CD4-positive, alpha-beta memory T cell (primary cell): ENCODE results near the gene DPH1. TPM values are rescaled to one million over a fixed set of nuclear protein-coding genes. Genes with fewer than 3 reads are reported as not detected.

Experiments
- CTCF ChIA-PET: fragments of 350-600 bp; sonication (Branson Sonifier 250); formaldehyde crosslinking; loops from one replicate; lab custom pipeline; 2021; ENCODE audit warnings: inconsistent platforms; ENCODE audit not compliant: partially characterized antibody; lab: Charles Lee
- POLR2A ChIA-PET: fragments of 350-600 bp; sonication (Branson Sonifier 250); formaldehyde crosslinking; loops from one replicate; lab custom pipeline; 2021; ENCODE audit not compliant: partially characterized antibody; lab: Charles Lee
- DNase-seq, 5 donors: peaks; one replicate each; pipeline versions ENCODE4 v3.0.0 to v3.0.0-alpha.2; 2020 to 2022; ENCODE audit warnings: mixed read lengths in 1 of 5
- H3K27ac ChIP-seq: one replicate; pipeline ENCODE4 v1.7.0; 2013; ENCODE audit warnings: low read depth, low read length
- H3K27me3 ChIP-seq: 2 replicates; pipeline ENCODE4 v1.7.0; 2013; ENCODE audit warnings: mild to moderate bottlenecking, low read length, moderate library complexity; ENCODE audit not compliant: insufficient read depth
- H3K36me3 ChIP-seq: 2 replicates; pipeline ENCODE4 v1.7.0; 2013; ENCODE audit warnings: mild to moderate bottlenecking, low read length, moderate library complexity; ENCODE audit not compliant: insufficient read depth
- H3K4me1 ChIP-seq: 2 replicates; pipeline ENCODE4 v1.7.0; 2013; ENCODE audit warnings: mild to moderate bottlenecking, low read length, moderate library complexity; ENCODE audit not compliant: insufficient read depth
- H3K4me3 ChIP-seq, 2 donors: one replicate each; pipeline ENCODE4 v1.7.0; 2013; ENCODE audit warnings: low read length in 2 of 2, mild to moderate bottlenecking in 1 of 2
- H3K9me3 ChIP-seq, 2 donors: one replicate each; pipeline ENCODE4 v1.7.0; 2013; ENCODE audit warnings: low read length in 2 of 2, control low read depth in 1 of 2; ENCODE audit not compliant: control insufficient read depth in 1 of 2
- H3K27ac Mint-ChIP-seq, 7 donors: one replicate each; pipeline ENCODE4 v1.8.0; 2020 to 2021; ENCODE audit warnings: mixed read lengths in 7 of 7, mild to moderate bottlenecking in 6 of 7, inconsistent platforms in 3 of 7, moderate library complexity in 3 of 7
- H3K27me3 Mint-ChIP-seq, 2 donors: one replicate each; pipeline ENCODE4 v1.8.0; 2020 to 2021; ENCODE audit warnings: mixed read lengths in 2 of 2
- H3K36me3 Mint-ChIP-seq, 2 donors: one replicate each; pipeline ENCODE4 v1.8.0; 2020 to 2021; ENCODE audit warnings: mixed read lengths in 2 of 2, inconsistent platforms in 1 of 2, mild to moderate bottlenecking in 1 of 2
- H3K4me1 Mint-ChIP-seq, 4 donors: one replicate each; pipeline ENCODE4 v1.8.0; 2020 to 2021; ENCODE audit warnings: mixed read lengths in 4 of 4, mild to moderate bottlenecking in 1 of 4
- H3K4me3 Mint-ChIP-seq, 8 donors: one replicate each; pipeline ENCODE4 v1.8.0; 2020 to 2021; ENCODE audit warnings: mixed read lengths in 8 of 8, mild to moderate bottlenecking in 7 of 8, moderate library complexity in 6 of 8, inconsistent platforms in 3 of 8
- H3K9me3 Mint-ChIP-seq, 8 donors: one replicate each; pipeline ENCODE4 v1.8.0; 2020 to 2021; ENCODE audit warnings: mixed read lengths in 8 of 8, mild to moderate bottlenecking in 5 of 8, inconsistent platforms in 3 of 8, moderate library complexity in 1 of 8
- intact Hi-C: fragments of 100-400 bp; cut with micrococcal nuclease; formaldehyde crosslinking; loops from one replicate; pipeline ENCODE4 v1.15.1; 2023
- polyA plus RNA-seq, 2 donors: library from polyadenylated mRNA; unstranded; fragments of 300-500 nt; fragmentation: Illumina TruSeq; gene quantifications; one replicate each; pipeline ENCODE4 v1.2.3, GENCODE V29; 2021
- total RNA-seq, 2 experiments: library from RNA; stranded (reverse); gene quantifications; one replicate each; pipeline ENCODE4 v1.2.3, GENCODE V29; 2021

The DPH1 gene
- total and polyA plus RNA-seq, 4 experiments from 2014 or later: 30.8 to 95.8 (median 58.2) TPM

GRCh38 chr17:2086306-2086705 is 56.4 kb downstream of the DPH1 start:
- peaks cover 36 to 64% (median 55%) of the 10 kb centered on the region in 4 donors for H3K4me1 Mint-ChIP-seq
- H3K27ac Mint-ChIP-seq: peak overlapping the region in 2 of 7 donors; percentile 42 to 57
- peaks cover 37 to 39% of the 10 kb centered on the region in 2 donors for H3K36me3 Mint-ChIP-seq
- H3K4me1 ChIP-seq: peaks cover 51% of the 10 kb centered on the region
- no peak overlapping the region for H3K27ac ChIP-seq
- peaks cover 17% of the 10 kb centered on the region for H3K36me3 ChIP-seq
- H3K4me3 Mint-ChIP-seq: no peak overlapping the region
- DNase-seq: no peak
- intact Hi-C loops: loop anchor here (10.0 kb wide), 1 partner anchor 58 kb away; no protein-coding TSS in a partner anchor
- H3K9me3 ChIP-seq: no peaks in the 10 kb centered on the region
- no peaks in the 10 kb centered on the region for H3K27me3 Mint-ChIP-seq
- CTCF ChIA-PET: interaction anchor here (1.2 to 1.6 kb wide), 2 partner anchors 28 to 159 kb away, joined by 4 to 6 read pairs; no protein-coding TSS in a partner anchor
- H3K4me3 ChIP-seq: no peak overlapping the region
- H3K27me3 ChIP-seq: no peaks in the 10 kb centered on the region
- H3K9me3 Mint-ChIP-seq: peaks cover 0 to 1% (median 0%) of the 10 kb centered on the region in 8 donors
- POLR2A ChIA-PET: no interaction called here

DNA sequence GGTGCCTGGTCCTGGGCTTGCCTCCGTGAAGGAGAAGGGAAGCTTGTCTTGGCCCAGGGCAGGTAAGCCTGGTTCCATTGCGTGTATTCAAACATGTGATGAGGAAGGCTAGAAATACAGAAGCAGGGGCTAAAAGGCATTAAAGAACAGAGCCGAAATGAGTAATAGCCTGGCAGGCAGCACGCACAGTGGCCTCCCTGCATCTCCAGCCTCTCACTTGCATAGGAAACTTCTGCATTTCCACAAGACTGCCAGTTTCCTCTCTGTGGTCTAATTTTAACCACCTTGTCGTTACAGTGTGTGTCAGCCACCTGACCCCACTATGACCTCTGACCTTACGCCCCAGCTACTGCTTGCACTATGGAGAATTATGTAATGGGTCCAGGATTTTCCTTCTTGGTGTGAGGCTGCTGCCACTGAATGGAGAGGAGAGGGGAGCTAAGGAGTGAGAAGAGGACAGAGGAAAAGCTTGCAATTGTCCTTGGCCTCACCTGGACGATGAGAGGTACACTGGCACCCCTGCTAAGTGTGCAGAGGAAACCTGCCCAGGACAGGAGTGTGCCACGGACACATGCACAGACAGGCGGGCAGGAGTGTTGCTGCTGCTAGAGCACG is 57.8 kb downstream of the DPH1 start:
- H3K27me3 ChIP-seq: no peaks in the 10 kb centered on the region
- H3K9me3 ChIP-seq: no peaks in the 10 kb centered on the region
- peaks cover 0 to 1% (median 0%) of the 10 kb centered on the region in 8 donors for H3K9me3 Mint-ChIP-seq
- no peak overlapping the region for H3K4me3 ChIP-seq
- ChIA-PET POLR2A (interaction anchor here (0.9 to 1.0 kb wide), 3 partner anchors 19 to 32 kb away, joined by 3 read pairs; no protein-coding TSS in a partner anchor), CTCF (interaction anchor here (0.5 to 4.0 kb wide), 6 partner anchors 15 to 195 kb away, joined by 3 to 25 read pairs (median 4); partner anchors contain the start of gene HIC1)
- peak overlapping the region in 7 of 8 donors; percentile 32 to 82 (median 65) for H3K4me3 Mint-ChIP-seq
- peaks cover 41 to 72% (median 57%) of the 10 kb centered on the region in 4 donors for H3K4me1 Mint-ChIP-seq
- intact Hi-C loops: loop anchor here (10.0 kb wide), 1 partner anchor 57 kb away; no protein-coding TSS in a partner anchor
- peaks cover 7% of the 10 kb centered on the region for H3K36me3 ChIP-seq
- no peak overlapping the region for H3K27ac ChIP-seq
- peak; percentile 32 to 78 (median 43) for DNase-seq
- no peaks in the 10 kb centered on the region for H3K27me3 Mint-ChIP-seq
- H3K36me3 Mint-ChIP-seq: peaks cover 27 to 29% of the 10 kb centered on the region in 2 donors
- peaks cover 55% of the 10 kb centered on the region for H3K4me1 ChIP-seq
- H3K27ac Mint-ChIP-seq: peak overlapping the region; percentile 71 to 93 (median 88)

DNA sequence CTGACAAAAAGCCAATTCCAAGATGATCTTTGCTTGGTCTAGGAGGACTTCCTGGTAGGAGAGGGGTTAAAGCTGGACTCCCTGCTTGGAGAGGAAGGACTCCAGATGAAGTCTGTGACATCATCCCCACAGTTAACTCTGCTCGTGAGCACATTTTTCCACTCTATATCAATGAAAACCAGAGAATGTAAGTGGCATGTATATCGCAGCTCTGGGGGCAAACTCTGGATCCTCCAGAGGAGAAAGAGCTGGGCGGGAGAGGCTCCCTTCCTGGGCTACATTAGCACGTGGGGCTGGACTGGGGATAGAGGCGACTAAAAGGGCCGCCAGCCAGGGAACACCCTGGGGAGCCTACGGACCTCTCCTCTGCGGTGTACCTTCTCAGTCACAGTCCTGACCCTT is 59.1 kb downstream of the DPH1 start:
- peak overlapping the region; percentile 90 to 100 (median 94) for H3K4me3 Mint-ChIP-seq
- peaks cover 19 to 20% of the 10 kb centered on the region in 2 donors for H3K36me3 Mint-ChIP-seq
- Histone ChIP-seq H3K4me3 (peak overlapping the region; percentile 62 to 91), H3K4me1 (peaks cover 51% of the 10 kb centered on the region), H3K27me3 (no peaks in the 10 kb centered on the region), H3K9me3 (no peaks in the 10 kb centered on the region), H3K27ac (peak overlapping the region; percentile 58), H3K36me3 (peaks cover 7% of the 10 kb centered on the region)
- CTCF ChIA-PET: interaction anchor here (0.9 to 4.0 kb wide), 9 partner anchors 11 to 196 kb away, joined by 3 to 42 read pairs (median 6); partner anchors contain the start of gene HIC1
- peaks cover 41 to 67% (median 55%) of the 10 kb centered on the region in 4 donors for H3K4me1 Mint-ChIP-seq
- intact Hi-C loops: loop anchor here (10.0 kb wide), 1 partner anchor 56 kb away; no protein-coding TSS in a partner anchor
- no peak for DNase-seq
- peaks cover 0 to 1% (median 0%) of the 10 kb centered on the region in 8 donors for H3K9me3 Mint-ChIP-seq
- H3K27ac Mint-ChIP-seq: peak overlapping the region; percentile 71 to 99 (median 97)
- H3K27me3 Mint-ChIP-seq: no peaks in the 10 kb centered on the region
- POLR2A ChIA-PET: interaction anchor here (0.6 to 3.2 kb wide), 15 partner anchors 13 to 527 kb away, joined by 3 to 26 read pairs (median 3); partner anchors contain the start of genes HIC1, PITPNA and TSR1

DNA sequence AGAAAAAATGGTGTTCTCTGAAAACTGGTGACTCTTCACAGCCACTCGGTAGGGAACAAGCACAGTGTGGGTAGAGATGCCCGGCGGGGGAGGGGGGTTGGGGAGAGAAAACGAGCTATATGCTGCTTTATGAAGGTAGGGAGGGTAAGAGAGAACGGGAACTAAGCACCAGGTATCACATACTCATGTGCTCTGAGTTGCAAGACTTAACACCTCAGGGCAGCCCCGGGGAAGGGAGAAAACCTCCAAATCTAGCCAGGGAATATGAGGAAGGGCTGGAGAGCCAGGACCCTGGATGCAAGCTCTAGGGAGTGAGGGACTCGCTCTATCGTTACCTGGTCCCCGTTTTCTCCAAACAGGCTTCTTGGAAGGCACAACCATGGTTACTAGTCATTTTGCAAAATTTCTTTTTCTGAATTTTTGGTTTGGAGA is 60.3 kb downstream of the DPH1 start:
- peak overlapping the region; percentile 71 to 99 (median 97) for H3K27ac Mint-ChIP-seq
- ChIA-PET POLR2A (interaction anchor here (0.9 to 3.2 kb wide), 13 partner anchors 11 to 246 kb away, joined by 3 to 26 read pairs (median 4); partner anchors contain the start of genes HIC1, SMG6, SRR and TSR1), CTCF (interaction anchor here (1.1 to 4.0 kb wide), 4 partner anchors 13 to 169 kb away, joined by 3 to 42 read pairs (median 16); partner anchors contain the start of gene HIC1)
- peaks cover 41 to 62% (median 51%) of the 10 kb centered on the region in 4 donors for H3K4me1 Mint-ChIP-seq
- peaks cover 10 to 13% of the 10 kb centered on the region in 2 donors for H3K36me3 Mint-ChIP-seq
- Histone ChIP-seq H3K4me3 (peak overlapping the region in 1 of 2 donors; percentile 91), H3K27ac (peak overlapping the region; percentile 58), H3K36me3 (peaks cover 5% of the 10 kb centered on the region), H3K27me3 (no peaks in the 10 kb centered on the region), H3K4me1 (peaks cover 50% of the 10 kb centered on the region), H3K9me3 (no peaks in the 10 kb centered on the region)
- peak overlapping the region; percentile 90 to 100 (median 94) for H3K4me3 Mint-ChIP-seq
- peak in 1 of 5 donors; percentile 46 for DNase-seq
- intact Hi-C loops: no loop called here
- peaks cover 0 to 1% (median 0%) of the 10 kb centered on the region in 8 donors for H3K9me3 Mint-ChIP-seq
- H3K27me3 Mint-ChIP-seq: no peaks in the 10 kb centered on the region

DNA sequence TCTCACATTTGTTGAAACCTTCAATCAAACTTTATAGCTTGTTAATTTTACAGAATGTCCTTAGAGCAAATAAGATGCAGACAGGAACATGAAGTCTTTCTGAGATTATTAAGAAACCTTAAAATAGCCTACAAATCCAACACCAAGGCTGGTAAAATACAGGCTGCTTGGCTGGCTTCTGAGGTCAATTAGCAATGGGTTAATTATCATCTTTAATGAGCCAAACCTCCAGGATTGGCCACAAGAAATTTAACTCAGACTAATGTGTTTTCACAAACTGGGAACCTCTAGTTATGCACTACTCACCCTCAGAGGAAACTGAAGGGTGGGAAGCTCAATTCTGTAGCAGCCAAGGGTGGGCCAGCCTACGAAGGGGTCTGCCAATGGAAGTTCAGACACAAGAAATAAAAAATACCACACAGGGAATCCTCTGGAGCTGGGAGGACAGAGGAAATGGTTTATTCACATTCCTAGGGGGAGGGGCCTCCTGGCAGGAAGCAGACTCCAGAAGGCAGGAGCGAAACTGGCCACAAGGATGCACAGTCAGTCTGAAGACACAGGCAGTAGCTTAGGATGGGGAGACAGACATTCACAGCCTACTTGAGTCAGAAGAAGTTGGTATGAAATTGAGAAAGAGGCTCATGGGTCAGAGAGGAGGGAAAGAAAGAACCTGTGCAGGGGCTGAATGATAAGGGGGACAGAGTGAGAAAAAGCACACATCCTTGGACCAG is 61.0 kb downstream of the DPH1 start:
- no peaks in the 10 kb centered on the region for H3K27me3 Mint-ChIP-seq
- H3K4me1 Mint-ChIP-seq: peaks cover 38 to 62% (median 51%) of the 10 kb centered on the region in 4 donors
- Histone ChIP-seq H3K4me1 (peaks cover 50% of the 10 kb centered on the region), H3K9me3 (no peaks in the 10 kb centered on the region), H3K4me3 (no peak overlapping the region), H3K27me3 (no peaks in the 10 kb centered on the region), H3K36me3 (no peaks in the 10 kb centered on the region), H3K27ac (peak overlapping the region; percentile 58)
- peaks cover 0 to 1% (median 0%) of the 10 kb centered on the region in 8 donors for H3K9me3 Mint-ChIP-seq
- no peak for DNase-seq
- ChIA-PET POLR2A (interaction anchor here (1.0 to 3.2 kb wide), 9 partner anchors 11 to 212 kb away, joined by 3 to 26 read pairs (median 6); partner anchors contain the start of genes HIC1, SMG6 and SRR), CTCF (interaction anchor here (0.9 to 4.0 kb wide), 6 partner anchors 8 to 209 kb away, joined by 3 to 42 read pairs (median 6); partner anchors contain the start of gene HIC1)
- peak overlapping the region in 6 of 7 donors; percentile 62 to 97 (median 95) for H3K27ac Mint-ChIP-seq
- peaks cover 3 to 9% of the 10 kb centered on the region in 2 donors for H3K36me3 Mint-ChIP-seq
- peak overlapping the region; percentile 90 to 100 (median 94) for H3K4me3 Mint-ChIP-seq
- intact Hi-C loops: no loop called here

DNA sequence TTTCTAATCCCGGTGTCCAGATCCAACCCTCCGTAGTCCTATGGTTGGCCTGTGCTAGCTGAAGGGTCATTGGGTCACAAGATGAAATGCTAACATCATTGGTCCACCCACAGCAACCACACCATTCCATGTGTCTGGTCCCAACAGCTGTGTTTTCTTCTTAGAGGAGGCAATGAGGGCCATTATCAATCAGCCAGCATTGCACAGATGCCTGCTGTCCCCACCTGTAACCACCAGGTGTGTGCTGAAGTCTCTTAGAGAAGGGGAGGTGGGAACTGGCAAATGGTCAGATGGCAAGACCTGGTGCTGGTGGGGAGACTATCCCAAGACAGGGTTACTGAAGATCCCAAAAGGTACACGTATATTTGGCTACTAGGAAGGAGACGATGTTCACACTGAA is 62.3 kb downstream of the DPH1 start:
- Histone ChIP-seq H3K36me3 (no peaks in the 10 kb centered on the region), H3K4me3 (no peak overlapping the region), H3K9me3 (no peaks in the 10 kb centered on the region), H3K27ac (no peak overlapping the region), H3K27me3 (no peaks in the 10 kb centered on the region), H3K4me1 (peaks cover 41% of the 10 kb centered on the region)
- intact Hi-C loops: no loop called here
- Mint-ChIP-seq H3K4me1 (peaks cover 36 to 53% (median 43%) of the 10 kb centered on the region in 4 donors), H3K27me3 (no peaks in the 10 kb centered on the region), H3K4me3 (peak overlapping the region in 4 of 8 donors; percentile 9 to 70 (median 65)), H3K36me3 (peaks cover 0 to 9% of the 10 kb centered on the region in 2 donors), H3K9me3 (peaks cover 0 to 1% (median 0%) of the 10 kb centered on the region in 8 donors), H3K27ac (peak overlapping the region in 6 of 7 donors; percentile 16 to 81 (median 46))
- POLR2A ChIA-PET: no interaction called here
- no peak for DNase-seq
- CTCF ChIA-PET: interaction anchor here (0.7 kb wide), 1 partner anchor 130 kb away, joined by 4 read pairs; no protein-coding TSS in a partner anchor
